Measurements from ENCODE around the gene SEMA6B.

- TF ChIP-seq, protein P1, sequence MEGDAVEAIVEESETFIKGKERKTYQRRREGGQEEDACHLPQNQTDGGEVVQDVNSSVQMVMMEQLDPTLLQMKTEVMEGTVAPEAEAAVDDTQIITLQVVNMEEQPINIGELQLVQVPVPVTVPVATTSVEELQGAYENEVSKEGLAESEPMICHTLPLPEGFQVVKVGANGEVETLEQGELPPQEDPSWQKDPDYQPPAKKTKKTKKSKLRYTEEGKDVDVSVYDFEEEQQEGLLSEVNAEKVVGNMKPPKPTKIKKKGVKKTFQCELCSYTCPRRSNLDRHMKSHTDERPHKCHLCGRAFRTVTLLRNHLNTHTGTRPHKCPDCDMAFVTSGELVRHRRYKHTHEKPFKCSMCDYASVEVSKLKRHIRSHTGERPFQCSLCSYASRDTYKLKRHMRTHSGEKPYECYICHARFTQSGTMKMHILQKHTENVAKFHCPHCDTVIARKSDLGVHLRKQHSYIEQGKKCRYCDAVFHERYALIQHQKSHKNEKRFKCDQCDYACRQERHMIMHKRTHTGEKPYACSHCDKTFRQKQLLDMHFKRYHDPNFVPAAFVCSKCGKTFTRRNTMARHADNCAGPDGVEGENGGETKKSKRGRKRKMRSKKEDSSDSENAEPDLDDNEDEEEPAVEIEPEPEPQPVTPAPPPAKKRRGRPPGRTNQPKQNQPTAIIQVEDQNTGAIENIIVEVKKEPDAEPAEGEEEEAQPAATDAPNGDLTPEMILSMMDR (IDR thresholded peaks at IDR 0.05), result no peak
- TF ChIP-seq POLR2AphosphoS5 (IDR thresholded peaks at IDR 0.05), result no peak
Observed at GRCh38 chr19:4533835-4534424, 25.6 kb downstream of the SEMA6B start.

Data from stomach (tissue), 4 donors.